ENCODE results near the gene ACAN.

ACAN gene

GRCh38 chr15:88864861-88865497, 61.7 kb downstream of the ACAN start:
- no peak for TF ChIP-seq CTCF (conservative IDR thresholded peaks at IDR 0.05; ENCODE audit: control insufficient read depth, insufficient read depth, low read depth, low read length)

GRCh38 chr15:88865498-88866099, 62.4 kb downstream of the ACAN start:
- H3K4me3 ChIP-seq (ENCODE audit: control insufficient read depth, low read depth, low read length): no peak overlapping the region
- TF ChIP-seq CTCF (conservative IDR thresholded peaks at IDR 0.05; ENCODE audit: control insufficient read depth, insufficient read depth, low read depth, low read length): no peak
- peak; percentile 10 for DNase-seq (ENCODE audit: low read depth)

More at GRCh38 chr15:88864861-88865497, 61.7 kb downstream of the ACAN start:
- no peak for DNase-seq (ENCODE audit: low read depth)
- H3K4me3 ChIP-seq (ENCODE audit: control insufficient read depth, low read depth, low read length): no peak overlapping the region

GRCh38 chr15:88866295-88866881, 63.2 kb downstream of the ACAN start:
- H3K4me3 ChIP-seq (ENCODE audit: control insufficient read depth, low read depth, low read length): no peak overlapping the region
- DNase-seq (ENCODE audit: low read depth): no peak
- TF ChIP-seq CTCF (conservative IDR thresholded peaks at IDR 0.05; ENCODE audit: control insufficient read depth, insufficient read depth, low read depth, low read length): no peak

GRCh38 chr15:88871313-88871712, 68.1 kb downstream of the ACAN start:
- no peak for TF ChIP-seq CTCF (conservative IDR thresholded peaks at IDR 0.05; ENCODE audit: control insufficient read depth, insufficient read depth, low read depth, low read length)
- DNase-seq (ENCODE audit: low read depth): no peak
- H3K4me3 ChIP-seq (ENCODE audit: control insufficient read depth, low read depth, low read length): no peak overlapping the region

- no peak for DNase-seq (ENCODE audit: low read depth)
- TF ChIP-seq CTCF (conservative IDR thresholded peaks at IDR 0.05; ENCODE audit: control insufficient read depth, insufficient read depth, low read depth, low read length): no peak
- H3K4me3 ChIP-seq (ENCODE audit: control insufficient read depth, low read depth, low read length): no peak overlapping the region
These were observed 68.9 kb downstream of the ACAN start for GRCh38 chr15:88872106-88872505.

- no peak for TF ChIP-seq CTCF (conservative IDR thresholded peaks at IDR 0.05; ENCODE audit: control insufficient read depth, insufficient read depth, low read depth, low read length)
- H3K4me3 ChIP-seq (ENCODE audit: control insufficient read depth, low read depth, low read length): no peak overlapping the region
- no peak for DNase-seq (ENCODE audit: low read depth)
These were observed 69.5 kb downstream of the ACAN start for GRCh38 chr15:88872706-88873105.

All from fibroblast of mammary gland (primary cell).